AG04450 (cell line): ENCODE measurements around the gene CCZ1. TPM values are rescaled to one million over a fixed set of nuclear protein-coding genes. Genes with fewer than 3 reads are reported as not detected.
"Not testable (repeated sequence)": the region's sequence is repeated elsewhere in the genome, so short reads cannot be mapped to it uniquely, and the experiment has no call there.

ENCODE experiments used
- CTCF ChIA-PET: fragments of 300-600, 350-600 bp; formaldehyde crosslinking; extraction: SDS; loops from one replicate; lab custom pipeline; 2022; ENCODE audit warnings: antibody characterized with exemption, inconsistent platforms; lab: Charles Lee
- POLR2A ChIA-PET: fragments of 350-600 bp; formaldehyde crosslinking; extraction: SDS; loops from one replicate; lab custom pipeline; 2021; ENCODE audit warnings: antibody characterized with exemption, inconsistent platforms; lab: Yijun Ruan, JAX
- DNase-seq: peaks from one replicate; pipeline ENCODE4 v3.0.0-alpha.2; 2011; ENCODE audit warnings: low read depth, low spot score
- H3K27ac ChIP-seq: one replicate; pipeline ENCODE4 v1.5.1; 2012; ENCODE audit warnings: low read depth, low read length, control low read depth
- H3K27me3 ChIP-seq: one replicate; pipeline ENCODE4 v1.6.0; 2012; ENCODE audit warnings: low read length; ENCODE audit not compliant: control insufficient read depth, insufficient read depth
- H3K4me3 ChIP-seq: 2 replicates; pipeline ENCODE4 v1.5.1; 2011; ENCODE audit warnings: mild to moderate bottlenecking, low read depth, low read length, control low read depth
- H3K9me3 ChIP-seq: 2 replicates; pipeline ENCODE4 v1.5.1; 2012; ENCODE audit warnings: low read length; ENCODE audit not compliant: control insufficient read depth, insufficient read depth
- polyA minus RNA-seq: library from RNA; depleted of rRNA, polyadenylated mRNA; stranded (reverse); fragments of >200 nt; gene quantifications from 2 replicates; pipeline ENCODE4 v1.2.3, GENCODE V29; 2011; rRNA and poly(A)+ RNA removed
- polyA plus RNA-seq: library from polyadenylated mRNA; depleted of rRNA; stranded (reverse); fragments of >200 nt; gene quantifications from 2 replicates; pipeline ENCODE4 v1.2.3, GENCODE V29; 2011; rRNA removed
- TF ChIP-seq, protein P1 (sequence below): IDR thresholded peaks from 2 replicates; pipeline ENCODE4 v1.5.1; 2011; ENCODE audit warnings: low read depth, low read length, control low read depth, inconsistent platforms

CCZ1 gene
- polyA plus RNA-seq (51.4 and 72.2 TPM in 2 replicates), polyA minus RNA-seq (12.8 and 26.6 TPM in 2 replicates)

DNA sequence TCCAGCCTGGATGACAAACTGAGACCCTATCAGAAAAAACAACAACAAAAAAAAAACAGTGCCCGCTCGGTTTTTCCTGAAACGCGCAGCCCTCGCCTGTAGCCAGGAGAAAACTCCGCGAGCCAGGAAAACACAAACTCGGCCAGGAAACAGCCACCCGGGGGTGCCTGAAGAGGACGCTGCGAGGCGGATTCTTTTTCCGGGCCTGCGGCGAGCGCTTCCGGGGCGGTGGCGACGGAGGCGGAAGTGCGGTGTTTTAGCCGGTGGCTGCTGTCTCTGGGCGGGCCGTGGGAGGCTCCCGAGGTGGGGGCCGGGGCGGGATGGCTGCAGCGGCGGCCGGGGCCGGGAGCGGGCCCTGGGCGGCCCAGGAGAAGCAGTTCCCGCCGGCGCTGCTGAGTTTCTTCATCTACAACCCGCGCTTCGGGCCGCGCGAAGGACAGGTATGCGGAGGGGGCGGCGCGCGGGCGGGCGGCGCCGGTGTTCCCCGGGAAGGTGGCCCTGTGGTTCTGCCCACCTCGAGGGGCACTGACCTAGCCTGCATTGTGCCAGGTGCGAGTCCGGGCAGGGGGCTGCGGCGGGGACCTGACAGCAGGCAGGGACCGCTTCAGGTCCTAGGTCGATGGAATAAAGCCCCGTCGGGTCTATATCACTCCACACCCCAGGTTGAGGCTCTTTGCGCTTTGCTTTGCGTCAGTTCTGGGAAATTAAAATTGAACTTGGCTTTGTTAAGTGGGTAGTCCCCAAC lies at the start of gene CCZ1:
Gene CCZ1 (plus strand): TSS at position 254 of the 745 bp plus-strand sequence. CDS start 67 bp downstream, at position 321.
- TF ChIP-seq, protein P1, sequence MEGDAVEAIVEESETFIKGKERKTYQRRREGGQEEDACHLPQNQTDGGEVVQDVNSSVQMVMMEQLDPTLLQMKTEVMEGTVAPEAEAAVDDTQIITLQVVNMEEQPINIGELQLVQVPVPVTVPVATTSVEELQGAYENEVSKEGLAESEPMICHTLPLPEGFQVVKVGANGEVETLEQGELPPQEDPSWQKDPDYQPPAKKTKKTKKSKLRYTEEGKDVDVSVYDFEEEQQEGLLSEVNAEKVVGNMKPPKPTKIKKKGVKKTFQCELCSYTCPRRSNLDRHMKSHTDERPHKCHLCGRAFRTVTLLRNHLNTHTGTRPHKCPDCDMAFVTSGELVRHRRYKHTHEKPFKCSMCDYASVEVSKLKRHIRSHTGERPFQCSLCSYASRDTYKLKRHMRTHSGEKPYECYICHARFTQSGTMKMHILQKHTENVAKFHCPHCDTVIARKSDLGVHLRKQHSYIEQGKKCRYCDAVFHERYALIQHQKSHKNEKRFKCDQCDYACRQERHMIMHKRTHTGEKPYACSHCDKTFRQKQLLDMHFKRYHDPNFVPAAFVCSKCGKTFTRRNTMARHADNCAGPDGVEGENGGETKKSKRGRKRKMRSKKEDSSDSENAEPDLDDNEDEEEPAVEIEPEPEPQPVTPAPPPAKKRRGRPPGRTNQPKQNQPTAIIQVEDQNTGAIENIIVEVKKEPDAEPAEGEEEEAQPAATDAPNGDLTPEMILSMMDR: peak; percentile 20; the same call in 1 of the 2 replicates
- H3K9me3 ChIP-seq, CTCF ChIA-PET, POLR2A ChIA-PET, H3K27ac ChIP-seq, DNase-seq, H3K27me3 ChIP-seq: not testable (repeated sequence)
- peak within 1 kb of the TSS; percentile 51 for H3K4me3 ChIP-seq

DNA sequence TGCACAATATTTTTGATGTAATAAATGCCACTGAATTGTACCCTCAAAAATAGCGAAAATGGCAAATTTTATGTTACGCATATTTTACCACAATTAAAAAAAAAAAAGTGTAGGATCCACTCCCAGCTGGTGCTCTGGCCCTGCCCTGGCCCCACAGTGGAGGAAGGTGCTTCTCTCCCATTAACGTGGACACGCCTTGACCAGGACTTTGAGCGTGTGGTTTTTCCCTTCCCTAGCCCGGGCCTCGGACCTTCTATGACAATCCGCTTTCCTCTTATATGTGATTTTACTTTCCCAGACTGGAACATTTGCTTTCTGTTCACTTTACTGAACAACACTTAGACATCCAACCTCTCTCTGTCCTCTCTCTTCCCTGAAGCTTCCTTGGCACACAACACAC lies 47.6 kb upstream of the CCZ1 start:
- H3K27ac ChIP-seq: no peak overlapping the region
- no peaks in the 10 kb centered on the region for H3K27me3 ChIP-seq
- no peak for DNase-seq
- ChIA-PET CTCF (no interaction called here), POLR2A (no interaction called here)
- TF ChIP-seq, protein P1: no peak
- H3K9me3 ChIP-seq: no peaks in the 10 kb centered on the region
- H3K4me3 ChIP-seq: no peak overlapping the region

DNA sequence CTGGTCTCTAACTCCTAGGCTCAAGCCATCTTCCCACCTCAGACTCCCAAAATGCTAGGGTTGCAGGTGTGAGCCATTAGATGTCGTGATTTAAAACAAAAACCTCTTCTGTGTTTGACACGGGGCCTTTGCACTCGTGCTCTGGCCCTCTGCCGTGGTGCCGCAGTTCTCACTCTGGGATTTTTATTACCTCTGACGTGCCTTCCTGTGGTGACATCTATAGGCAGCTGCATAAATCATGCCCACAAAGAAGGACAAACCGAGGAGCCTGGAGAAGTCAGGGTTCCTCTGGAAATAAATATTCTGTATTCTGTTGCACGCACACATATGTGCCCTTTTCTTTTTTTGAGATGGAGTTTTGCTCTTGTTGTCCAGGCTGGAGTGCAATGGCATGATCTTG lies 43.8 kb upstream of the CCZ1 start:
- H3K4me3 ChIP-seq: no peak overlapping the region
- no peaks in the 10 kb centered on the region for H3K27me3 ChIP-seq
- TF ChIP-seq, protein P1: no peak
- DNase-seq: no peak
- ChIA-PET CTCF (interaction anchor here (0.6 kb wide), 1 partner anchor 287 kb away, joined by 3 read pairs; no protein-coding TSS in a partner anchor), POLR2A (no interaction called here)
- no peak overlapping the region for H3K27ac ChIP-seq
- no peaks in the 10 kb centered on the region for H3K9me3 ChIP-seq

DNA sequence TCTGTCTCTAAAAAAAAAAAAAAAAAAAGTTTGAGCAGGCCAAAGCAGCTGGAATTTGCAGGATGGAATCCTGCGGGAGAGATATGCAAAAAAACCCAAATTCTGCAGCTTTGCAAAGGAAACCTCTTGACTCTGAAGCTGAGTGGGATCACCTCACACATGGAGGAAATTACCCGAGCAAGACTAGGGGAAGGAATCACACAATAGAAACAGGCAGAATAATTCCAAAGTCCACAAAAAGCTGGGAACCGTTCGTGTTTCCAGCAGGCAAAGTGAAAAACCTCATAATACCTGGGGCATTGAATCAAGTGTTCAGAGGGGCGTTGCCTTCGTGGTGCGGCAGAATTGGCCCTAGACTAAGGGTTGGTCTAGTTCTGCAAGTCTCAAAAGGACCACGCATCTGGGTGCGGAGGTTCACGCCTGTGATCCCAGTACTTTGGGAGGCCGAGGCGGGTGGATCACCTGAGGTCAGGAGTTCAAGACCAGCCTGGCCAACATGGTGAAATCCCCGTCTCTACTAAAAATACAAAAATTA lies 41.4 kb upstream of the CCZ1 start:
- not testable (repeated sequence) for H3K9me3 ChIP-seq, H3K27ac ChIP-seq, H3K27me3 ChIP-seq, DNase-seq, H3K4me3 ChIP-seq
- CTCF ChIA-PET: interaction anchor here (0.6 to 2.0 kb wide), 10 partner anchors 11 to 493 kb away, joined by 3 to 9 read pairs (median 3); no protein-coding TSS in a partner anchor
- POLR2A ChIA-PET: interaction anchor here (0.6 kb wide), 2 partner anchors 17 to 140 kb away, joined by 3 to 5 read pairs; no protein-coding TSS in a partner anchor

DNA sequence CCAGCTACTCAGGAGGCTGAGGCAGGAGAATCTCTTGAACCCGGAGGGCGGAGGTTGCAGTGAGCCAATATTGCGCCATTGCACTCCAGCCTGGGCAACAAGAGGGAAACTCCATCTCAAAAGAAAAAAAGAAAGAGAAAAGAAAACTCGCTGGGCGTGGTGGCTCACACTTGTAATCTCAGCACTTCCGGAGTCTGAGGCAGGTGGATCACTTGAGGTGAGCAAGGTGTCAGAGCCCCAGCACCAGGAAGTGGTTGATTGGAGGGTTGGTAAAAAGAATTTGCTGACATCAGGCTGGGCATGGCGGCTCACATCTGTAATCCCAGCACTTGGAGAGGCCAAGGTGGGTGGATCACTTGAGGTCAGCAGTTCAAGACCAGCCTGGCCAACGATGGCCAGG lies 40.0 kb upstream of the CCZ1 start:
- DNase-seq, POLR2A ChIA-PET, H3K9me3 ChIP-seq, H3K27me3 ChIP-seq, H3K27ac ChIP-seq, CTCF ChIA-PET, H3K4me3 ChIP-seq: not testable (repeated sequence)

DNA sequence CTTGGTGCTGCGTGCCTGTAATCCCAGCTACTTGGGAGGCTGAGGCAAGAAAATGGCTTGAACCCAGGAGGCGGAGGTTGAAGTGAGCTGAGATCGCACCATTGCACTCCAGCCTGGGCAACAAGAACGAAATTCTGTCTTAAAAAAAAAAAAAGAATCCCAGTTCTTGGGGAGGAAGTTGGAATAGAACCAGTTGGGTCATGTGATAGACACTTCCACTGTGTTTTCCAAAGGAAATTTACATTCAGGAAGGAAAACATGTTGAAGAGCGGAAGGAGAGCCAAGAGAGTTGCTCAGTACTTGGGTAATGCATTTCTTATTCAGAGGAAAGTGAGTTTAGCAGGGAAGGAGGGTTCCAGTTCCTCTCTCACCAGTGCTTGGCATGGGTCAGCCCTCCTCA lies 37.3 kb upstream of the CCZ1 start:
- H3K4me3 ChIP-seq, POLR2A ChIA-PET, H3K27ac ChIP-seq, H3K27me3 ChIP-seq, CTCF ChIA-PET, H3K9me3 ChIP-seq, DNase-seq: not testable (repeated sequence)

DNA sequence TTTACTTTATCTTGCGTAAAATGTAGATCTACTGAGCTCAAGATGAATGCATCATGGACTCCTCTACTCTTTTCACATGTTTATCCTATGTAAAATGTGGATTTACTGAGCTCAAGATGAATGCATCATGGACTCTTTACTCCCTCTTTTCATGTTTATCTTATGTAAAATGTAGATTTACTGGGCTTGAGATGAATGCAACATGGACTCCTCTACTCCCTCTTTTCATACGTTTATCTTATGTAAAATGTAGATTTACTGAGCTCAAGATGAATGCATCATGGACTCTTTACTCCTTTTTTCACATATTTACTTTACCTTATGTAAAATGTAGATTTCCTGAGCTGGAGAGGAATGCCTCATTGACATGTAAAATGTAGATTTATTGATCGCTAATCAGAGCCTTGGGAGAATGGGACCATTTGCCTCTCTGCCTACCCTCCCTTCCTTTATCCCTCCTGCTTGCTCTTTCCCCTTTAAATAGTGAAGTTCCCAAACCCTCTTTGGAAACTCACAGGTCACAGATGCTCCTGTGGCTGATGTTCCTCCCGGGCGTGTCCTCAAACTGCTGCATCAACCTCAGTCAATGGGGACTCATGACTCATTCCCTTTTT lies 35.7 kb upstream of the CCZ1 start:
- POLR2A ChIA-PET, DNase-seq, H3K9me3 ChIP-seq, H3K27me3 ChIP-seq, H3K27ac ChIP-seq, H3K4me3 ChIP-seq: not testable (repeated sequence)
- CTCF ChIA-PET: interaction anchor here (0.7 kb wide), 1 partner anchor 81 kb away, joined by 3 read pairs; no protein-coding TSS in a partner anchor

DNA sequence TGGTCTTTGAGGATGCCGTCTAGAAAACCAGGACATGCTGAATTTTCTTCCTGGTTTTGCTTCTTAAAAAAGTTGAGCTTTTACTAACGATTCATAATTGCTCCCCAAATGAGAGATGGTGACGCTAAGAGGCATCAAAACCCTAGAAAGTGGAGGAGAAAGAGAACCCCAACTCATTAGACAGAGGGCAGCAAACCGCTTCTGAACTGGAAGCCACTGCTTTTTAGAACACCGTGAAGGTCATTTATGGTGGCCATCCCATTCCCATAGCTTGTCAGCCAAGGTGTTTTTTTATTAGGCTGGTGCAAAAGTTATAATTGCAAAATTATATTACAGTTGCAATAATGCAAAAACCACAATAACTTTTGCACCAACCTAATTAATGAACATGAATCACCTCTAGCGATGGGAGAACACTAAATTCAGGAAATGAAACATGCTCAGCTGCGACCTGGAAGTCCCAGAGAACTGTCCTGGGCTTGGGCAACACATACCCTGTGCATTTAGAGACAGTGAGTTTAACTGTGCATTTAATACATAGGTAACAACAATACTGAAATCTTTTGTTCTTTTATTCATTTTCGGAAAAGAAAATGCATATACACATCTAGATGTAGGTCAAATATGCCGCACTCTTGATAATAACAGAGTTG lies 33.1 kb upstream of the CCZ1 start:
- H3K9me3 ChIP-seq, H3K27ac ChIP-seq, CTCF ChIA-PET, H3K4me3 ChIP-seq, H3K27me3 ChIP-seq, DNase-seq, POLR2A ChIA-PET: not testable (repeated sequence)
